HepG2 (cell line): ENCODE data around the gene COX4I2. TPM values are rescaled to one million over a fixed set of nuclear protein-coding genes. Genes with fewer than 3 reads are reported as not detected.

ENCODE experiments used
- ATF7 ChIP-seq, 2 experiments: fragments of 450-650 bp in 1 of 2; sonication (generic) in 1 of 2; formaldehyde crosslinking in 1 of 2; IDR thresholded peaks; 2 replicates each; pipeline versions ENCODE4 v1.4.0 to v1.6.1; 2016 to 2020; ENCODE audit warnings: antibody characterized with exemption in 1 of 2, mild to moderate bottlenecking in 1 of 2, missing genetic modification reagents in 1 of 2
- CENPT ChIP-seq: sonication (generic); formaldehyde crosslinking; IDR thresholded peaks from 2 replicates; pipeline ENCODE4 v1.8.0; 2022; ENCODE audit warnings: low read depth, mild to moderate bottlenecking, moderate library complexity, missing genetic modification reagents
- HOMEZ ChIP-seq: IDR thresholded peaks from 2 replicates; pipeline ENCODE4 v1.6.1; 2016; ENCODE audit warnings: low read depth
- IRF2 ChIP-seq: IDR thresholded peaks from 2 replicates; pipeline ENCODE4 v1.6.1; 2018; ENCODE audit warnings: missing genetic modification reagents, missing compliant biosample characterization
- JUND ChIP-seq: sonication (generic); formaldehyde crosslinking; IDR thresholded peaks from 2 replicates; pipeline ENCODE4 v1.8.0; 2022; ENCODE audit warnings: mild to moderate bottlenecking, missing genetic modification reagents
- KDM2A ChIP-seq: sonication (generic); formaldehyde crosslinking; IDR thresholded peaks from 2 replicates; pipeline ENCODE4 v1.4.0; 2020; ENCODE audit warnings: low read depth, missing genetic modification reagents, borderline replicate concordance
- MXI1 ChIP-seq: IDR thresholded peaks from 3 replicates; pipeline ENCODE4 v1.6.1; 2012; ENCODE audit warnings: low read depth, low read length, inconsistent platforms, borderline replicate concordance
- POLR2AphosphoS5 ChIP-seq: IDR thresholded peaks from 2 replicates; pipeline ENCODE4 v1.6.1; 2012; ENCODE audit warnings: low read depth, low read length
- REPIN1 ChIP-seq: sonication (generic); formaldehyde crosslinking; IDR thresholded peaks from 2 replicates; pipeline ENCODE4 v1.8.0; 2022; ENCODE audit warnings: missing genetic modification reagents, low read depth, mild to moderate bottlenecking, borderline replicate concordance
- SAFB2 ChIP-seq: sonication (generic); formaldehyde crosslinking; IDR thresholded peaks from 2 replicates; pipeline ENCODE4 v1.5.1; 2020; ENCODE audit warnings: missing genetic modification reagents, low read depth, mild to moderate bottlenecking, borderline replicate concordance
- SMARCC2 ChIP-seq: fragments of 450-650 bp; IDR thresholded peaks from 2 replicates; pipeline ENCODE4 v1.6.1; 2017; ENCODE audit warnings: antibody characterized with exemption, mild to moderate bottlenecking
- SNAI1 ChIP-seq: sonication (generic); formaldehyde crosslinking; IDR thresholded peaks from 2 replicates; pipeline ENCODE4 v1.5.0; 2020; ENCODE audit warnings: mild to moderate bottlenecking, missing genetic modification reagents, borderline replicate concordance
- SRF ChIP-seq: IDR thresholded peaks from 2 replicates; pipeline ENCODE4 v1.6.1; 2011; ENCODE audit warnings: mild to moderate bottlenecking, low read depth, low read length, moderate library complexity
- SRSF4 ChIP-seq: fragments of 200-400 bp; formaldehyde crosslinking; IDR thresholded peaks from one replicate; pipeline ENCODE4 v1.6.1; 2018; ENCODE audit warnings: mild to moderate bottlenecking, low read depth, low read length, moderate library complexity; ENCODE audit not compliant: poor library complexity, severe bottlenecking
- ZNF138 ChIP-seq: sonication (generic); formaldehyde crosslinking; IDR thresholded peaks from 2 replicates; pipeline ENCODE4 v1.5.0; 2020; ENCODE audit warnings: mild to moderate bottlenecking, low read depth, missing genetic modification reagents
- ZNF296 ChIP-seq: sonication (generic); formaldehyde crosslinking; conservative IDR thresholded peaks from 2 replicates; pipeline ENCODE4 v1.5.0; 2020; ENCODE audit warnings: mild to moderate bottlenecking, missing genetic modification reagents
- ZSCAN20 ChIP-seq: sonication (generic); formaldehyde crosslinking; IDR thresholded peaks from 2 replicates; pipeline ENCODE4 v1.4.0; 2020; ENCODE audit warnings: missing genetic modification reagents, mild to moderate bottlenecking, borderline replicate concordance
- polyA plus RNA-seq, 8 experiments: library from polyadenylated mRNA; depleted of rRNA in 3 of 8; stranded (reverse) in 7 of 8; unstranded in 1 of 8; fragments of >200 nt; fragmentation: Illumina TruSeq in 4 of 8; extraction: Trizol in 4 of 8; gene quantifications; 2 replicates each; pipeline versions ENCODE4 v1.2.1 to v1.2.3, GENCODE V29; 2011 to 2016; ENCODE audit warnings: low read depth in 4 of 8, missing spikeins in 1 of 8, mixed read lengths in 1 of 8; ENCODE audit not compliant: insufficient read depth in 1 of 8
- total RNA-seq, 5 experiments: library from RNA; depleted of rRNA; stranded (reverse); fragments of >200 nt; fragmentation: Illumina TruSeq; extraction: Trizol; gene quantifications; 2 replicates each; pipeline ENCODE4 v1.2.3, GENCODE V29; 2016; ENCODE audit warnings: low read depth in 1 of 5
- TF ChIP-seq, protein P1 (sequence below): sonication (generic); formaldehyde crosslinking; IDR thresholded peaks from 2 replicates; pipeline ENCODE4 v1.4.0; 2020; ENCODE audit warnings: missing genetic modification reagents, borderline replicate concordance

Gene COX4I2
- total and polyA plus RNA-seq, 2 of the 13 experiments (the other 11 are each of a cell fraction or from before 2014, with no cell fraction given): 1.1 TPM; not detected in 1

- peak; percentile 41; the same call in 1 of the 2 replicates for TF ChIP-seq HOMEZ (CRISPR knock-in tag)
- peak; percentile 58; the same call in 1 of the 2 replicates for TF ChIP-seq KDM2A
- TF ChIP-seq POLR2AphosphoS5: peak; percentile 94
- TF ChIP-seq, protein P1, sequence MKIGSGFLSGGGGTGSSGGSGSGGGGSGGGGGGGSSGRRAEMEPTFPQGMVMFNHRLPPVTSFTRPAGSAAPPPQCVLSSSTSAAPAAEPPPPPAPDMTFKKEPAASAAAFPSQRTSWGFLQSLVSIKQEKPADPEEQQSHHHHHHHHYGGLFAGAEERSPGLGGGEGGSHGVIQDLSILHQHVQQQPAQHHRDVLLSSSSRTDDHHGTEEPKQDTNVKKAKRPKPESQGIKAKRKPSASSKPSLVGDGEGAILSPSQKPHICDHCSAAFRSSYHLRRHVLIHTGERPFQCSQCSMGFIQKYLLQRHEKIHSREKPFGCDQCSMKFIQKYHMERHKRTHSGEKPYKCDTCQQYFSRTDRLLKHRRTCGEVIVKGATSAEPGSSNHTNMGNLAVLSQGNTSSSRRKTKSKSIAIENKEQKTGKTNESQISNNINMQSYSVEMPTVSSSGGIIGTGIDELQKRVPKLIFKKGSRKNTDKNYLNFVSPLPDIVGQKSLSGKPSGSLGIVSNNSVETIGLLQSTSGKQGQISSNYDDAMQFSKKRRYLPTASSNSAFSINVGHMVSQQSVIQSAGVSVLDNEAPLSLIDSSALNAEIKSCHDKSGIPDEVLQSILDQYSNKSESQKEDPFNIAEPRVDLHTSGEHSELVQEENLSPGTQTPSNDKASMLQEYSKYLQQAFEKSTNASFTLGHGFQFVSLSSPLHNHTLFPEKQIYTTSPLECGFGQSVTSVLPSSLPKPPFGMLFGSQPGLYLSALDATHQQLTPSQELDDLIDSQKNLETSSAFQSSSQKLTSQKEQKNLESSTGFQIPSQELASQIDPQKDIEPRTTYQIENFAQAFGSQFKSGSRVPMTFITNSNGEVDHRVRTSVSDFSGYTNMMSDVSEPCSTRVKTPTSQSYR (CRISPR knock-in tag): peak; percentile 97
- TF ChIP-seq ZNF296 (CRISPR knock-in tag): 0 out of 2 replicates have a peak, but pooled peaks have one; percentile 53
- peak; percentile 94 for TF ChIP-seq SNAI1 (CRISPR knock-in tag)
- peak; percentile 80; the same call in 1 of the 2 replicates for TF ChIP-seq ZNF138 (CRISPR knock-in tag)
- TF ChIP-seq SMARCC2: peak; percentile 57; the same call in 1 of the 2 replicates
- peak; percentile 99 for TF ChIP-seq SRSF4
- no peak for TF ChIP-seq ATF7 (IDR thresholded peaks at IDR 0.05)
- peak; percentile 67; the same call in 1 of the 2 replicates for TF ChIP-seq ATF7 (CRISPR knock-in tag; IDR thresholded peaks at IDR 0.05)
- TF ChIP-seq SAFB2 (CRISPR knock-in tag): peak; percentile 92
- peak; percentile 84 for TF ChIP-seq IRF2 (CRISPR knock-in tag)
- TF ChIP-seq ZSCAN20 (CRISPR knock-in tag): peak; percentile 21; the same call in 1 of the 2 replicates
- 0 out of 2 replicates have a peak, but pooled peaks have one; percentile 29 for TF ChIP-seq CENPT (CRISPR knock-in tag)
- TF ChIP-seq REPIN1 (CRISPR knock-in tag): peak; percentile 51; the same call in 1 of the 2 replicates
- no peak; the same call in 1 of the 2 replicates for TF ChIP-seq JUND (CRISPR knock-in tag)
- peak; percentile 91 for TF ChIP-seq MXI1
- 0 out of 2 replicates have a peak, but pooled peaks have one; percentile 40 for TF ChIP-seq SRF
Observed at GRCh38 chr20:31606804-31607639, 30.7 kb upstream of the COX4I2 start (continued).
